ENCODE results near the gene CPEB3. TPM values are rescaled to one million over a fixed set of nuclear protein-coding genes. Genes with fewer than 3 reads are reported as not detected.

CPEB3 gene
- polyA plus RNA-seq, 1 experiment, result 0.36 TPM

DNA sequence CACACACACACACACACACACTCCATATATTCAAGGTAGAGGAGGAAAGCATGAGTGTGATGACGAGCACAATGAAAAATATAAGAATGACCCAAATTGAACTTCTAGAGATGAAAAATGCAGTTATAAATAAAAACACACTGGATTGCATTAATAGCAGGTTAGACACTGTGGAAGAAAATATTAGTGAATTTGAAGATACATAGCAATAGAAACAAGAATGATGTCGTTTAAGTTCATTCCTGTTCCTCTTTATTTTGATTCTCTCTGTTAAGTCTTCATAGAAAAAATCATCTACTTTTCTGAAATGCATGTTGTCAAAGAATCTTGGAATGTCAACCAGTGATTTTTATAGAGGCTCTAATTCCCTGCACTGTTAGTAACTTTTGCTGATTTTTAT, 288.9 kb downstream of the CPEB3 start:
- CTCF ChIA-PET, result no interaction called here
- TF ChIP-seq, protein P1, sequence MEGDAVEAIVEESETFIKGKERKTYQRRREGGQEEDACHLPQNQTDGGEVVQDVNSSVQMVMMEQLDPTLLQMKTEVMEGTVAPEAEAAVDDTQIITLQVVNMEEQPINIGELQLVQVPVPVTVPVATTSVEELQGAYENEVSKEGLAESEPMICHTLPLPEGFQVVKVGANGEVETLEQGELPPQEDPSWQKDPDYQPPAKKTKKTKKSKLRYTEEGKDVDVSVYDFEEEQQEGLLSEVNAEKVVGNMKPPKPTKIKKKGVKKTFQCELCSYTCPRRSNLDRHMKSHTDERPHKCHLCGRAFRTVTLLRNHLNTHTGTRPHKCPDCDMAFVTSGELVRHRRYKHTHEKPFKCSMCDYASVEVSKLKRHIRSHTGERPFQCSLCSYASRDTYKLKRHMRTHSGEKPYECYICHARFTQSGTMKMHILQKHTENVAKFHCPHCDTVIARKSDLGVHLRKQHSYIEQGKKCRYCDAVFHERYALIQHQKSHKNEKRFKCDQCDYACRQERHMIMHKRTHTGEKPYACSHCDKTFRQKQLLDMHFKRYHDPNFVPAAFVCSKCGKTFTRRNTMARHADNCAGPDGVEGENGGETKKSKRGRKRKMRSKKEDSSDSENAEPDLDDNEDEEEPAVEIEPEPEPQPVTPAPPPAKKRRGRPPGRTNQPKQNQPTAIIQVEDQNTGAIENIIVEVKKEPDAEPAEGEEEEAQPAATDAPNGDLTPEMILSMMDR (IDR thresholded peaks at IDR 0.05; ENCODE audit: low read depth, low read length), result no peak
- POLR2A ChIA-PET, result no interaction called here

DNA sequence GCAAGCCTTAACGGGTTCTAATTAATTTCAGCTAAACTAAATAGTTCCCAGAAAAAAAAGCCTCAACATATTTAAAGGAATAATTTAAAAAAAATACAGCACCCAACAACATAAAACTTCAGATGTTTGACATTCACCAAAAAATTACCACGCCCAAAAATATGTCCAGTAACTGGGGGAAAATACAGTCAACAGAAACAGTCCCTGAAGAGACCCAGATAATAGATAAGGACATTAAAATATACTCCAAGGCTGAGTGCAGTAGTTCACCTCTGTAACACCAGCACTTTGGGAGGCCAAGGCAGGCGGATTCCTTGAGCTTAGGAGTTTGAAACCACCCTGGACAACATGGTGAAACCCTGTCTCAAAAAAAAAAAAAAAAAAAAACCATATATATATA, 289.3 kb downstream of the CPEB3 start:
- Histone ChIP-seq H3K27ac (ENCODE audit: low read depth, low read length) (no peak overlapping the region), H3K27me3 (ENCODE audit: control insufficient read depth, insufficient read depth, low read length) (no peaks in the 10 kb centered on the region), H3K4me3 (ENCODE audit: low read depth, low read length) (no peak overlapping the region), H3K9me3 (ENCODE audit: control insufficient read depth, insufficient read depth, low read length) (peaks cover 3% of the 10 kb centered on the region; the same call in 1 of the 2 replicates)
- ChIA-PET CTCF (no interaction called here), POLR2A (no interaction called here)
- DNase-seq (ENCODE audit: low read depth, low spot score), result no peak
- TF ChIP-seq, protein P1 (IDR thresholded peaks at IDR 0.05; ENCODE audit: low read depth, low read length), result no peak

More for the DNA sequence above, 288.9 kb downstream of the CPEB3 start:
- Histone ChIP-seq H3K27ac (ENCODE audit: low read depth, low read length) (no peak overlapping the region), H3K27me3 (ENCODE audit: control insufficient read depth, insufficient read depth, low read length) (no peaks in the 10 kb centered on the region), H3K9me3 (ENCODE audit: control insufficient read depth, insufficient read depth, low read length) (peaks cover 3% of the 10 kb centered on the region; the same call in 1 of the 2 replicates), H3K4me3 (ENCODE audit: low read depth, low read length) (no peak overlapping the region)
- no peak for DNase-seq (ENCODE audit: low read depth, low spot score)

Small RNA genes within 50 kb of the gene (small RNA-seq; reads per million reads assigned to genes)
- not detected for gene RF00019 (ENCODE audit: insufficient read length, low read depth)
- not detected for gene RF00402 (ENCODE audit: insufficient read length, low read depth)
- gene RF00622 (ENCODE audit: insufficient read length, low read depth), result not detected
- 0.81 reads per million for gene RNY3P12 (ENCODE audit: insufficient read length, low read depth)

Other genes starting within 250 kb of the CPEB3 start
- gene MARCHF5, start 89 bp upstream of the CPEB3 start, polyA plus RNA-seq (2011; rRNA removed), result 26.3 and 34.9 TPM in 2 replicates

Measured in AG04450 (cell line).